ENCODE data around the gene CCZ1B.
"Not testable (repeated sequence)": the region's sequence is repeated elsewhere in the genome, so short reads cannot be mapped to it uniquely, and the experiment has no call there.

The CCZ1B gene

DNA sequence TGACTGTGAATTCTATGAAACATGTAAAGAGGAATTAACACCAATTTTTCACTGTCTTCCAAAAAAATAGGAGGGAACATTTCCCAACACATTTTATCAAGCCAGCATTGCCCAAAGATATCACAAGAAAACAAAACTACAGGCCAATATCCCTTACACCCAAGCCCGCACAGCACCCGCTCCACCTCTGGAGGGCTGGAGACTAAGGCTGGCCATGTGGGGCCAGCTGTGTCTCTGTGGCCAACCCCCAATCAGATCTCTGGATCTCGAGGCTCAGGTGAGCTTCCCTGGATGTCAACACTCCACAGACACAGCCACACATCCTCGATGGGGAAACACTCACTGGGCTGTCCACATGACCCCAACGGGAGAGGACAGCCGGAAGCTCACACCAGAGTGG, 18.1 kb downstream of the CCZ1B start:
- H2BK12ac ChIP-seq (ENCODE audit: low read length in 2 of 2); H3K79me1 ChIP-seq (replicated peaks; ENCODE audit: low read length, poor library complexity, severe bottlenecking); H3K27me3 ChIP-seq (ENCODE audit: control insufficient read depth in 1 of 2, insufficient read depth in 1 of 2, low read length in 2 of 2); H3K4me3 ChIP-seq (ENCODE audit: insufficient read depth in 1 of 2, low read depth in 1 of 2, low read length in 2 of 2); H3K9me3 ChIP-seq (ENCODE audit: control insufficient read depth, low read length); H4K91ac ChIP-seq (ENCODE audit: low read length); H4K8ac ChIP-seq (ENCODE audit: low read length); H3K14ac ChIP-seq (ENCODE audit: low read length in 2 of 2); H3K4me2 ChIP-seq (ENCODE audit: low read length, poor library complexity, severe bottlenecking); H3K27ac ChIP-seq (ENCODE audit: low read length, poor library complexity, severe bottlenecking); H2AK5ac ChIP-seq (ENCODE audit: low read length, severe bottlenecking); H3K9ac ChIP-seq (ENCODE audit: low read length); H3K36me3 ChIP-seq (ENCODE audit: control insufficient read depth in 1 of 2, insufficient read depth in 2 of 2, low read depth in 1 of 2, low read length in 2 of 2); H3K23ac ChIP-seq (ENCODE audit: low read length in 2 of 2); H2BK5ac ChIP-seq (ENCODE audit: low read depth, low read length, poor library complexity, severe bottlenecking); H2BK15ac ChIP-seq (ENCODE audit: low read depth, poor library complexity, severe bottlenecking); H3K4me1 ChIP-seq (ENCODE audit: control insufficient read depth, insufficient read depth, low read depth, low read length); H3K4ac ChIP-seq (ENCODE audit: low read depth in 1 of 2, low read length in 2 of 2); H3K18ac ChIP-seq (ENCODE audit: low read depth in 1 of 2, low read length in 2 of 2); H2AFZ ChIP-seq (ENCODE audit: low read depth, low read length); H2BK120ac ChIP-seq (ENCODE audit: low read depth, low read length); DNase-seq: not testable (repeated sequence)
- WGBS, result no CpG with 5 or more reads among the region's 6 CpGs

DNA sequence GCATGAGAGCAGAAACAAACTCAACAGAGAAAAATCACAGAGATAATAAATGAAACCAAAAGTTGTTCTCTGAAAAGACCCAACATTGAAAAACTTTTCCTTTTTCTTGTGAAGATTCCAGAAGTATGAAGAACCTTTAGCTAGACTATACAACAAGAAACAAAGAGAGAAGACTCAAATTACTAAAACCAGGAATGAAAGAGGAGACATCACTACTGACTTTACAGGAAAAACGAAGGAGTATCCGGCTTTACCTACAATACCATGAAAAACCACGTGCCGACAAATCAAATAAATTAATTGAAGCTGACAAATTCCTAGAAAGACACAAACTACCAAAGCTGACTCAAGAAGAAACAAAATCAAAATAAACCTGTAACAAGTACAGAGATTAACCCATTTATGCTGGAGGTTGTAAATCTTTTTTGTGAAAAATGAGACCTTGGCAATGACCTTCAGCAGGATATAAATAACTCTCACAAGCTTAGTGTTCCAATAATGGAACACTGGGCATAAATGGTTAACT, 18.6 kb downstream of the CCZ1B start:
- not testable (repeated sequence) for H3K27me3 ChIP-seq (ENCODE audit: control insufficient read depth in 1 of 2, insufficient read depth in 1 of 2, low read length in 2 of 2); H2BK15ac ChIP-seq (ENCODE audit: low read depth, poor library complexity, severe bottlenecking); H3K9ac ChIP-seq (ENCODE audit: low read length); H4K8ac ChIP-seq (ENCODE audit: low read length); H3K79me1 ChIP-seq (replicated peaks; ENCODE audit: low read length, poor library complexity, severe bottlenecking); H2BK120ac ChIP-seq (ENCODE audit: low read depth, low read length); H2BK12ac ChIP-seq (ENCODE audit: low read length in 2 of 2); H3K18ac ChIP-seq (ENCODE audit: low read depth in 1 of 2, low read length in 2 of 2); H2AK5ac ChIP-seq (ENCODE audit: low read length, severe bottlenecking); H3K4me2 ChIP-seq (ENCODE audit: low read length, poor library complexity, severe bottlenecking); H3K27ac ChIP-seq (ENCODE audit: low read length, poor library complexity, severe bottlenecking); H3K14ac ChIP-seq (ENCODE audit: low read length in 2 of 2); DNase-seq; H2AFZ ChIP-seq (ENCODE audit: low read depth, low read length); H2BK5ac ChIP-seq (ENCODE audit: low read depth, low read length, poor library complexity, severe bottlenecking); H3K36me3 ChIP-seq (ENCODE audit: control insufficient read depth in 1 of 2, insufficient read depth in 2 of 2, low read depth in 1 of 2, low read length in 2 of 2); H3K4ac ChIP-seq (ENCODE audit: low read depth in 1 of 2, low read length in 2 of 2); H4K91ac ChIP-seq (ENCODE audit: low read length); H3K4me1 ChIP-seq (ENCODE audit: control insufficient read depth, insufficient read depth, low read depth, low read length); H3K23ac ChIP-seq (ENCODE audit: low read length in 2 of 2); H3K9me3 ChIP-seq (ENCODE audit: control insufficient read depth, low read length); H3K4me3 ChIP-seq (ENCODE audit: insufficient read depth in 1 of 2, low read depth in 1 of 2, low read length in 2 of 2)
- no CpG with 5 or more reads among the region's 4 CpGs for WGBS

DNA sequence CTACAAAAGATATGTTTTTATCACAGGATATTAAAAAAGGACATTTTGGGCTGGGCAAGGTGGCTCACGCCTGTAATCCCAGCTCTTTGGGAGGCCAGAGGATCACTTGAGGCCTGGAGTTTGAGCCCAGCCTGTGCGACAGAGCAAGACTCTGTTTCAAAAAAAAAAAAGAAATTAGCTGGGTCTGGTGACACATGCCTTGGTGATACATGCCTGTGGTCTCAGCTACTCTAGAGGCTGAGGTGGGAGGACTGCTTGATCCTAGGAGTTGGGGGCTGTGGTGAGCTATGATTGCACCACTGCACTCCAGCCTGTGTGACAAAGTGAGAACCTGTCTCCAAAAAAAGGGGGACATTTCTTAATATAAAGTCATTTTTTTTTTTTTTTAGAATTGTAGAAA, 25.7 kb downstream of the CCZ1B start:
- H3K4me1 ChIP-seq (ENCODE audit: control insufficient read depth, insufficient read depth, low read depth, low read length); H3K23ac ChIP-seq (ENCODE audit: low read length in 2 of 2); H3K18ac ChIP-seq (ENCODE audit: low read depth in 1 of 2, low read length in 2 of 2); H3K9ac ChIP-seq (ENCODE audit: low read length); H2BK12ac ChIP-seq (ENCODE audit: low read length in 2 of 2); H4K91ac ChIP-seq (ENCODE audit: low read length); H3K9me3 ChIP-seq (ENCODE audit: control insufficient read depth, low read length); H3K4me3 ChIP-seq (ENCODE audit: insufficient read depth in 1 of 2, low read depth in 1 of 2, low read length in 2 of 2); H3K4me2 ChIP-seq (ENCODE audit: low read length, poor library complexity, severe bottlenecking); DNase-seq; H3K4ac ChIP-seq (ENCODE audit: low read depth in 1 of 2, low read length in 2 of 2); H2BK5ac ChIP-seq (ENCODE audit: low read depth, low read length, poor library complexity, severe bottlenecking); H2BK15ac ChIP-seq (ENCODE audit: low read depth, poor library complexity, severe bottlenecking); H3K79me1 ChIP-seq (replicated peaks; ENCODE audit: low read length, poor library complexity, severe bottlenecking); H3K14ac ChIP-seq (ENCODE audit: low read length in 2 of 2); H3K27me3 ChIP-seq (ENCODE audit: control insufficient read depth in 1 of 2, insufficient read depth in 1 of 2, low read length in 2 of 2); H2BK120ac ChIP-seq (ENCODE audit: low read depth, low read length); H3K27ac ChIP-seq (ENCODE audit: low read length, poor library complexity, severe bottlenecking); H4K8ac ChIP-seq (ENCODE audit: low read length); H2AFZ ChIP-seq (ENCODE audit: low read depth, low read length); H2AK5ac ChIP-seq (ENCODE audit: low read length, severe bottlenecking); H3K36me3 ChIP-seq (ENCODE audit: control insufficient read depth in 1 of 2, insufficient read depth in 2 of 2, low read depth in 1 of 2, low read length in 2 of 2): not testable (repeated sequence)
- WGBS, result no CpG with 5 or more reads among the region's 2 CpGs

DNA sequence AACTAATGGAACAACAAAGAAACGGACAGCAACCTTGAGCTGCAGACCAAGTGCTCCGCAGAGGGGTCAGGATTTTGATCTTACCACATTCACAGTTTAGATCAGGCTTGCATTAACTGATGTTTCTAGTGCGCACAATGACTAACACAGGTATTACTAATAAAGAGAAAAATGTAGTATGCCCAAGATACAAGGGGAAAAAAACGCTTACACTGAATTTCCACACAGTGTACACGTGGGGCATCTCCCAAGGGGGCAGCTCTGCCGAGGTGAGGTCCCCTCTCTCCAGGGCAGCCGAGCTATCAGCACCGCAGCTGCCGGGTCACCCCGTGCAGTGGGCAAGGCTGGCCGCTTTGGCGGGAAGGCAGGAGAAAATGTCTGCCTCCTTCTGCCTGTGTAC, 26.2 kb downstream of the CCZ1B start:
- not testable (repeated sequence) for H2AK5ac ChIP-seq (ENCODE audit: low read length, severe bottlenecking); H3K9me3 ChIP-seq (ENCODE audit: control insufficient read depth, low read length); DNase-seq; H2BK120ac ChIP-seq (ENCODE audit: low read depth, low read length); H2BK12ac ChIP-seq (ENCODE audit: low read length in 2 of 2); H3K4ac ChIP-seq (ENCODE audit: low read depth in 1 of 2, low read length in 2 of 2); H4K91ac ChIP-seq (ENCODE audit: low read length); H3K4me3 ChIP-seq (ENCODE audit: insufficient read depth in 1 of 2, low read depth in 1 of 2, low read length in 2 of 2); H4K8ac ChIP-seq (ENCODE audit: low read length); H3K23ac ChIP-seq (ENCODE audit: low read length in 2 of 2); H3K27ac ChIP-seq (ENCODE audit: low read length, poor library complexity, severe bottlenecking); H2AFZ ChIP-seq (ENCODE audit: low read depth, low read length); H3K18ac ChIP-seq (ENCODE audit: low read depth in 1 of 2, low read length in 2 of 2); H2BK15ac ChIP-seq (ENCODE audit: low read depth, poor library complexity, severe bottlenecking); H3K36me3 ChIP-seq (ENCODE audit: control insufficient read depth in 1 of 2, insufficient read depth in 2 of 2, low read depth in 1 of 2, low read length in 2 of 2); H3K4me1 ChIP-seq (ENCODE audit: control insufficient read depth, insufficient read depth, low read depth, low read length); H3K9ac ChIP-seq (ENCODE audit: low read length); H3K27me3 ChIP-seq (ENCODE audit: control insufficient read depth in 1 of 2, insufficient read depth in 1 of 2, low read length in 2 of 2); H3K4me2 ChIP-seq (ENCODE audit: low read length, poor library complexity, severe bottlenecking); H3K79me1 ChIP-seq (replicated peaks; ENCODE audit: low read length, poor library complexity, severe bottlenecking); H3K14ac ChIP-seq (ENCODE audit: low read length in 2 of 2); H2BK5ac ChIP-seq (ENCODE audit: low read depth, low read length, poor library complexity, severe bottlenecking)
- WGBS, result no CpG with 5 or more reads among the region's 12 CpGs

All from mesenchymal stem cell (in vitro differentiated cells and primary cell).